HG03460 (cell line): ENCODE data around the gene MACROD2.
"Not testable (repeated sequence)": the region's sequence is repeated elsewhere in the genome, so short reads cannot be mapped to it uniquely, and the experiment has no call there.

Source experiments
- ATAC-seq: cut with Tn5 transposase; IDR thresholded peaks from one replicate; pipeline ENCODE4 v1.9.1; 2021; ENCODE audit not compliant: unreplicated experiment

The MACROD2 gene

GRCh38 chr20:15362849-15363248 lies 1367.5 kb downstream of the MACROD2 start:
- no peak for ATAC-seq

- no peak for ATAC-seq
Measured at GRCh38 chr20:15364781-15365180, 1369.5 kb downstream of the MACROD2 start.

- no peak for ATAC-seq
Measured at GRCh38 chr20:15370370-15370769, 1375.1 kb downstream of the MACROD2 start.

- no peak for ATAC-seq
Measured at GRCh38 chr20:15374682-15375081, 1379.4 kb downstream of the MACROD2 start.

GRCh38 chr20:15375836-15376235 lies 1380.5 kb downstream of the MACROD2 start:
- no peak for ATAC-seq

- not testable (repeated sequence) for ATAC-seq
Measured at GRCh38 chr20:15377603-15378002, 1382.3 kb downstream of the MACROD2 start.

GRCh38 chr20:15378151-15378550 lies 1382.8 kb downstream of the MACROD2 start:
- no peak for ATAC-seq

GRCh38 chr20:15379681-15380296 lies 1384.5 kb downstream of the MACROD2 start:
- ATAC-seq: no peak

- no peak for ATAC-seq
Measured at GRCh38 chr20:15380770-15381169, 1385.5 kb downstream of the MACROD2 start.

- ATAC-seq: no peak
Measured at GRCh38 chr20:15387228-15387627, 1391.9 kb downstream of the MACROD2 start.

GRCh38 chr20:15395457-15395856 lies 1400.1 kb downstream of the MACROD2 start:
- no peak for ATAC-seq

GRCh38 chr20:15396026-15396425 lies 1400.7 kb downstream of the MACROD2 start:
- no peak for ATAC-seq

GRCh38 chr20:15396900-15397299 lies 1401.6 kb downstream of the MACROD2 start:
- no peak for ATAC-seq

- no peak for ATAC-seq
Measured at GRCh38 chr20:15399781-15400180, 1404.5 kb downstream of the MACROD2 start.

- ATAC-seq: no peak
Measured at GRCh38 chr20:15406072-15406471, 1410.8 kb downstream of the MACROD2 start.

- no peak for ATAC-seq
Measured at GRCh38 chr20:15411781-15412180, 1416.5 kb downstream of the MACROD2 start.

- no peak for ATAC-seq
Measured at GRCh38 chr20:15415908-15416307, 1420.6 kb downstream of the MACROD2 start.

GRCh38 chr20:15419856-15420255 lies 1424.5 kb downstream of the MACROD2 start:
- ATAC-seq: no peak

GRCh38 chr20:15422966-15423365 lies 1427.7 kb downstream of the MACROD2 start:
- no peak for ATAC-seq

GRCh38 chr20:15439551-15439950 lies 1444.2 kb downstream of the MACROD2 start:
- no peak for ATAC-seq

- no peak for ATAC-seq
Measured at GRCh38 chr20:15440049-15440820, 1444.9 kb downstream of the MACROD2 start.

GRCh38 chr20:15445056-15445840 lies 1449.9 kb downstream of the MACROD2 start:
- ATAC-seq: no peak
